ENCODE data around the gene RET. TPM values are rescaled to one million over a fixed set of nuclear protein-coding genes. Genes with fewer than 3 reads are reported as not detected.

The RET gene
- total RNA-seq, 1 experiment from 2014 or later, result not detected

DNA sequence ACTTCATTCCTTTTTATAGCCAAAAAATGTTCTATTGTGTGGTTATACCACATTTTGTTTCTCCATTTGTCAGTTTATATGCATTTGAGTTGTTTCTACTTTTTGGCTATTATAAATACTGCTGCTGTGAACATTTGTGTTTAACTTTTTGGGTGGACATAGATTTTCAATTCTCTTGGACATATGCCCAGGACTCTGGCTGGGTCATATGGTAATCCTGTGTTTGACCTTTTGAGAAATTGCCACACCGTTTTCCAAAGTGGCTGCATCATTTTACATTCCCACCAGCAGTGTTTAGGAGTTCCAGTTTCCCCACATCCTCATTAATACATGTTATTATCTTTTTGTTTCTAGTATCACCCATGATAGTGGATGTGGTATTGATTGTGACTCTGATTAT is 100.7 kb downstream of the RET start:
- H3K4me1 ChIP-seq, result no peaks in the 10 kb centered on the region
- ChIA-PET POLR2A (no interaction called here), CTCF (no interaction called here)
- TF ChIP-seq, protein P1, sequence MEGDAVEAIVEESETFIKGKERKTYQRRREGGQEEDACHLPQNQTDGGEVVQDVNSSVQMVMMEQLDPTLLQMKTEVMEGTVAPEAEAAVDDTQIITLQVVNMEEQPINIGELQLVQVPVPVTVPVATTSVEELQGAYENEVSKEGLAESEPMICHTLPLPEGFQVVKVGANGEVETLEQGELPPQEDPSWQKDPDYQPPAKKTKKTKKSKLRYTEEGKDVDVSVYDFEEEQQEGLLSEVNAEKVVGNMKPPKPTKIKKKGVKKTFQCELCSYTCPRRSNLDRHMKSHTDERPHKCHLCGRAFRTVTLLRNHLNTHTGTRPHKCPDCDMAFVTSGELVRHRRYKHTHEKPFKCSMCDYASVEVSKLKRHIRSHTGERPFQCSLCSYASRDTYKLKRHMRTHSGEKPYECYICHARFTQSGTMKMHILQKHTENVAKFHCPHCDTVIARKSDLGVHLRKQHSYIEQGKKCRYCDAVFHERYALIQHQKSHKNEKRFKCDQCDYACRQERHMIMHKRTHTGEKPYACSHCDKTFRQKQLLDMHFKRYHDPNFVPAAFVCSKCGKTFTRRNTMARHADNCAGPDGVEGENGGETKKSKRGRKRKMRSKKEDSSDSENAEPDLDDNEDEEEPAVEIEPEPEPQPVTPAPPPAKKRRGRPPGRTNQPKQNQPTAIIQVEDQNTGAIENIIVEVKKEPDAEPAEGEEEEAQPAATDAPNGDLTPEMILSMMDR (IDR thresholded peaks at IDR 0.05; ENCODE audit: insufficient read depth in 1 of 2, low read depth in 1 of 2, low read length in 1 of 2, severe bottlenecking in 1 of 2, unreplicated experiment in 1 of 2), result no peak
- intact Hi-C loops (cut with micrococcal nuclease; ENCODE audit: unreplicated experiment), result loop anchor here (10.0 kb wide), 1 partner anchor 287 kb away; no protein-coding TSS in a partner anchor
- peaks cover 1% of the 10 kb centered on the region; the same call in 1 of the 2 replicates for H3K36me3 ChIP-seq (ENCODE audit: control insufficient read depth, insufficient read depth, low read length)
- Mint-ChIP-seq H3K4me1 (ENCODE audit: low read depth, unreplicated experiment) (no peaks in the 10 kb centered on the region), H3K36me3 (ENCODE audit: insufficient read depth, unreplicated experiment) (peaks cover 5% of the 10 kb centered on the region), H3K4me3 (ENCODE audit: unreplicated experiment) (no peak overlapping the region), H3K9me3 (ENCODE audit: unreplicated experiment) (peaks cover 15% of the 10 kb centered on the region), H3K27ac (ENCODE audit: unreplicated experiment) (no peak overlapping the region), H3K27me3 (ENCODE audit: insufficient read depth, unreplicated experiment) (no peaks in the 10 kb centered on the region)
- no TSS peak for BruUV-seq (replicated peaks)
- DNase-seq, result no peak
- no peak overlapping the region for H3K4me3 ChIP-seq (ENCODE audit: low read depth, low read length)
- peaks cover 8% of the 10 kb centered on the region; the same call in 1 of the 2 replicates for H3K9me3 ChIP-seq
- H3K27me3 ChIP-seq (replicated peaks; ENCODE audit: control insufficient read depth, insufficient read depth, low read length), result no peaks in the 10 kb centered on the region

Other genes with a start within 250 kb of the RET start
- gene CSGALNACT2, start 61.4 kb downstream of the RET start, total RNA-seq (2022), result 5.0 and 6.4 TPM in 2 replicates
- gene RASGEF1A, start 190.0 kb downstream of the RET start, total RNA-seq (2022), result 0.57 and 0.65 TPM in 2 replicates